ENCODE results near the gene DIRAS2. TPM values are rescaled to one million over a fixed set of nuclear protein-coding genes. Genes with fewer than 3 reads are reported as not detected.
"Not testable (repeated sequence)": the region's sequence is repeated elsewhere in the genome, so short reads cannot be mapped to it uniquely, and the experiment has no call there.

DIRAS2 gene
- total and polyA plus RNA-seq, 2 experiments from 2014 or later, result 0.16 to 1.2 TPM

DNA sequence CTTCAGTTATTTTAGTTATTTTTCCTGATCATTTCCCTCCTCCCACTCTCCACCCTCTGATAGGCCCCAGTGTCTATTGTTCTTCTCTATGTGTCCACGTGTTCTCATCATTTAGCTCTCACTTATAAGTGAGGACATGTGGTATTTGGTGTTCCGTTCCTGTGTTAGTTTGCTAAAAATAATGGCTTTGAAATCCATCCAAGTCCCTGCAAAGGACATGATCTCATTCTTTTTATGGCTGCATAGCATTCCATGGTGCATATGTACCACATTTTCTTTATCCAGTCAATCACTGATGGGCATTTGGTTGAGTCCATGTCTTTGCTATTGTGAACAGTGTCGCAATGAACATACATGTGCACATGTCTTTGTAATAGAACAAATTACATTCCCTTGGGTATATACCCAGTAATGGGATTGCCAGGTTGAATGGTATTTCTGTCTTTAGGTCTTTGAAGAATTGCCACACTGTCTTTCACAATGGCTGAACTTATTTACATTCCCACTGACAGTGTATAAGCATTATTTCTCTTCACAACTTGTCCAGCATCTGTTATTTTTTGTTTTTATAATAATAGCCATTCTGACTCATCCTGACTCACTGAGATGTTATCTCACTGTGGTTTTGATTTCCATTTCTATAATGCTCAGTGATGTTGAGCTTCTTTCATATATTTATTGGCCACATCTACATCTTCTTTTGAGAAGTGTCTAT, 17.2 kb upstream of the DIRAS2 start:
- no peak overlapping the region for H3K27ac ChIP-seq
- no peaks in the 10 kb centered on the region for H3K9me3 ChIP-seq (ENCODE audit: low read depth)
- no peaks in the 10 kb centered on the region for H3K4me1 ChIP-seq (ENCODE audit: low read depth)
- DNase-seq (ENCODE audit: low read depth in 1 of 2, low spot score in 1 of 2), result peak in 1 of 2 donors; percentile 23
- TF ChIP-seq, protein P1, sequence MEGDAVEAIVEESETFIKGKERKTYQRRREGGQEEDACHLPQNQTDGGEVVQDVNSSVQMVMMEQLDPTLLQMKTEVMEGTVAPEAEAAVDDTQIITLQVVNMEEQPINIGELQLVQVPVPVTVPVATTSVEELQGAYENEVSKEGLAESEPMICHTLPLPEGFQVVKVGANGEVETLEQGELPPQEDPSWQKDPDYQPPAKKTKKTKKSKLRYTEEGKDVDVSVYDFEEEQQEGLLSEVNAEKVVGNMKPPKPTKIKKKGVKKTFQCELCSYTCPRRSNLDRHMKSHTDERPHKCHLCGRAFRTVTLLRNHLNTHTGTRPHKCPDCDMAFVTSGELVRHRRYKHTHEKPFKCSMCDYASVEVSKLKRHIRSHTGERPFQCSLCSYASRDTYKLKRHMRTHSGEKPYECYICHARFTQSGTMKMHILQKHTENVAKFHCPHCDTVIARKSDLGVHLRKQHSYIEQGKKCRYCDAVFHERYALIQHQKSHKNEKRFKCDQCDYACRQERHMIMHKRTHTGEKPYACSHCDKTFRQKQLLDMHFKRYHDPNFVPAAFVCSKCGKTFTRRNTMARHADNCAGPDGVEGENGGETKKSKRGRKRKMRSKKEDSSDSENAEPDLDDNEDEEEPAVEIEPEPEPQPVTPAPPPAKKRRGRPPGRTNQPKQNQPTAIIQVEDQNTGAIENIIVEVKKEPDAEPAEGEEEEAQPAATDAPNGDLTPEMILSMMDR (IDR thresholded peaks at IDR 0.05; ENCODE audit: low read depth, low read length), result no peak
- H3K4me3 ChIP-seq, result no peak overlapping the region
- no peaks in the 10 kb centered on the region for H3K27me3 ChIP-seq
- no peaks in the 10 kb centered on the region for H3K36me3 ChIP-seq

- Histone ChIP-seq H3K36me3 (no peaks in the 10 kb centered on the region), H3K27me3 (no peaks in the 10 kb centered on the region), H3K27ac (no peak overlapping the region), H3K4me1 (ENCODE audit: low read depth) (no peaks in the 10 kb centered on the region), H3K4me3 (no peak overlapping the region), H3K9me3 (ENCODE audit: low read depth) (no peaks in the 10 kb centered on the region)
- TF ChIP-seq, protein P1 (IDR thresholded peaks at IDR 0.05; ENCODE audit: low read depth, low read length), result no peak
- DNase-seq (ENCODE audit: low read depth in 1 of 2, low spot score in 1 of 2), result no peak
Measured at GRCh38 chr9:90658783-90659182, 16.2 kb upstream of the DIRAS2 start.

DNA sequence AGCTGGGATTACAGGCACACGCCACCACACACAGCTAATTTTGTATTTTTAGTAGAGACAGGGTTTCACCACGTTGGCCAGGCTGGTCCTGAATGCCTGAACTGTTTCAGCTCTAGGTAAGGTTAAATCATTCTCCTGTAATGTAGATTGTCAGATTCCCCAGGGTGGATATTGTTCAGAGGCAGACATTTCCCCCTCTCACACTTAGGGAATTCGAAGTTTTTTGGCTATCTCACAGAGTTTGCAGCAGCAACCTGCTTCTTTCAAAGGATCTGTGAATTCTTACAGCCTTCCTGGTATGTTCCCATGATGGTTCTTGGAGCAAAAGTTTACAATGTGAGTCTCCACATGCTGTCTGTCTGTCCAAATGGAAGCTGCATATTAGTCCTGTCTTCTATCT, 15.6 kb upstream of the DIRAS2 start:
- no peaks in the 10 kb centered on the region for H3K4me1 ChIP-seq (ENCODE audit: low read depth)
- TF ChIP-seq, protein P1 (IDR thresholded peaks at IDR 0.05; ENCODE audit: low read depth, low read length), result no peak
- DNase-seq (ENCODE audit: low read depth in 1 of 2, low spot score in 1 of 2), result no peak

GRCh38 chr9:90656876-90657275, 14.3 kb upstream of the DIRAS2 start:
- not testable (repeated sequence) for H3K27ac ChIP-seq; H3K9me3 ChIP-seq (ENCODE audit: low read depth)

More for the DNA sequence above, 15.6 kb upstream of the DIRAS2 start:
- no peak overlapping the region for H3K27ac ChIP-seq
- H3K36me3 ChIP-seq, result no peaks in the 10 kb centered on the region
- H3K9me3 ChIP-seq (ENCODE audit: low read depth), result no peaks in the 10 kb centered on the region
- no peak overlapping the region for H3K4me3 ChIP-seq
- H3K27me3 ChIP-seq, result no peaks in the 10 kb centered on the region

GRCh38 chr9:90651246-90651645, 8.6 kb upstream of the DIRAS2 start:
- H3K27ac ChIP-seq, result no peak overlapping the region
- no peak overlapping the region for H3K4me3 ChIP-seq
- no peaks in the 10 kb centered on the region for H3K9me3 ChIP-seq (ENCODE audit: low read depth)
- H3K36me3 ChIP-seq, result no peaks in the 10 kb centered on the region
- no peak for DNase-seq (ENCODE audit: low read depth in 1 of 2, low spot score in 1 of 2)
- no peaks in the 10 kb centered on the region for H3K4me1 ChIP-seq (ENCODE audit: low read depth)
- peaks cover 8% of the 10 kb centered on the region for H3K27me3 ChIP-seq
- TF ChIP-seq, protein P1 (IDR thresholded peaks at IDR 0.05; ENCODE audit: low read depth, low read length), result no peak

More at GRCh38 chr9:90656876-90657275, 14.3 kb upstream of the DIRAS2 start:
- H3K4me3 ChIP-seq; DNase-seq (ENCODE audit: low read depth in 1 of 2, low spot score in 1 of 2); H3K36me3 ChIP-seq; H3K27me3 ChIP-seq; H3K4me1 ChIP-seq (ENCODE audit: low read depth): not testable (repeated sequence)

DNA sequence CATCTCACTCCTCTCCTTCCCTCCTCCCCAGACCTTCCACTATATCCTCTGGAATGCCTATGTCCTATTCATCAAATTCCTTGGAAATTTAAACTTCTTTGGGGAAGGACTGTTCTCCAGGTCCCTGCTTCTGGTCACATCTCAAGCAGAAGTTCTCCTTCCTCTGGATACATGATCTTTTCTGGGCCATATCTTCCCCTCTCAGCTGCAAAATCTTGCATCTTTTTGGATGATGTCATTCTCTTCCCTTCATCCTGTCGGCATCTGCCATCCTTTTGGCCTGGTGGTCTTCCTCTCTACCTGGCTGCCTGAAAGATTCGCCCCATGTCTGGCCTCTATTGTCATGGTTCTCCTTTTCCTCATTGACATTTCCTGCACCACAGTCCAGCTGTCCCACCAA, 5.2 kb upstream of the DIRAS2 start:
- DNase-seq (ENCODE audit: low read depth in 1 of 2, low spot score in 1 of 2), result no peak
- Histone ChIP-seq H3K27ac (no peak overlapping the region), H3K4me3 (no peak overlapping the region), H3K36me3 (no peaks in the 10 kb centered on the region), H3K9me3 (ENCODE audit: low read depth) (no peaks in the 10 kb centered on the region), H3K27me3 (peaks cover 42% of the 10 kb centered on the region), H3K4me1 (ENCODE audit: low read depth) (no peaks in the 10 kb centered on the region)
- TF ChIP-seq, protein P1 (IDR thresholded peaks at IDR 0.05; ENCODE audit: low read depth, low read length), result no peak
